GM03348 (cell line): ENCODE measurements around the gene CCNY.
A peak's percentile ranks its signal among the peaks of the same experiment; 100 is the strongest.
"Not testable (repeated sequence)": the region's sequence is repeated elsewhere in the genome, so short reads cannot be mapped to it uniquely, and the experiment has no call there.

Source experiments
- DNase-seq: peaks from one replicate; pipeline ENCODE4 v3.0.0; 2012; ENCODE audit warnings: low spot score

CCNY gene

GRCh38 chr10:35354257-35354656 is 17.9 kb downstream of the CCNY start:
- not testable (repeated sequence) for DNase-seq

- peak; percentile 27 for DNase-seq
Measured at GRCh38 chr10:35355971-35356724, 19.8 kb downstream of the CCNY start.

- no peak for DNase-seq
Measured at GRCh38 chr10:35356725-35357092, 20.4 kb downstream of the CCNY start.

- no peak for DNase-seq
Measured at GRCh38 chr10:35359056-35359455, 22.7 kb downstream of the CCNY start.

- no peak for DNase-seq
Measured at GRCh38 chr10:35359873-35360272, 23.6 kb downstream of the CCNY start.

GRCh38 chr10:35362701-35363350 is 26.5 kb downstream of the CCNY start:
- no peak for DNase-seq

GRCh38 chr10:35363587-35363986 is 27.3 kb downstream of the CCNY start:
- no peak for DNase-seq

GRCh38 chr10:35364808-35365207 is 28.5 kb downstream of the CCNY start:
- no peak for DNase-seq

GRCh38 chr10:35365994-35366393 is 29.7 kb downstream of the CCNY start:
- DNase-seq, result no peak

GRCh38 chr10:35367107-35367859 is 31.0 kb downstream of the CCNY start:
- DNase-seq, result no peak

- DNase-seq, result no peak
Measured at GRCh38 chr10:35367982-35368381, 31.7 kb downstream of the CCNY start.

- DNase-seq, result no peak
Measured at GRCh38 chr10:35368485-35369048, 32.3 kb downstream of the CCNY start.

- peak; percentile 28 for DNase-seq
Measured at GRCh38 chr10:35369049-35369611, 32.8 kb downstream of the CCNY start.

- no peak for DNase-seq
Measured at GRCh38 chr10:35371731-35372130, 35.4 kb downstream of the CCNY start.

GRCh38 chr10:35372329-35372728 is 36.0 kb downstream of the CCNY start:
- peak; percentile 63 for DNase-seq

GRCh38 chr10:35375091-35375765 is 38.9 kb downstream of the CCNY start:
- DNase-seq, result no peak

- no peak for DNase-seq
Measured at GRCh38 chr10:35377050-35377728, 40.9 kb downstream of the CCNY start.

- no peak for DNase-seq
Measured at GRCh38 chr10:35378541-35379210, 42.4 kb downstream of the CCNY start.

GRCh38 chr10:35379226-35380137 is 43.2 kb downstream of the CCNY start:
- peak; percentile 53 for DNase-seq

GRCh38 chr10:35382096-35382495 is 45.8 kb downstream of the CCNY start:
- no peak for DNase-seq
